GM10248 (cell line): ENCODE data around the gene ROS1.

Experiments used
- CTCF ChIA-PET: fragments of 300-600 bp; sonication (Branson Sonifier 250); formaldehyde crosslinking; extraction: SDS; loops from one replicate; lab custom pipeline; 2021; ENCODE audit warnings: antibody characterized with exemption; lab: Yijun Ruan, JAX
- POLR2A ChIA-PET: fragments of 350-650 bp; sonication (Branson Sonifier 250); formaldehyde crosslinking; extraction: SDS; loops from one replicate; lab custom pipeline; 2020; ENCODE audit warnings: antibody characterized with exemption; lab: Yijun Ruan, JAX
- DNase-seq: peaks from one replicate; pipeline ENCODE4 v3.0.0; 2012; ENCODE audit errors: extremely low spot score
- CTCF ChIP-seq: IDR thresholded peaks from 2 replicates; pipeline ENCODE4 v1.5.1; 2012; ENCODE audit warnings: mild to moderate bottlenecking, low read depth; ENCODE audit errors: extremely low read depth, missing control alignments, control extremely low read depth

Gene ROS1

DNA sequence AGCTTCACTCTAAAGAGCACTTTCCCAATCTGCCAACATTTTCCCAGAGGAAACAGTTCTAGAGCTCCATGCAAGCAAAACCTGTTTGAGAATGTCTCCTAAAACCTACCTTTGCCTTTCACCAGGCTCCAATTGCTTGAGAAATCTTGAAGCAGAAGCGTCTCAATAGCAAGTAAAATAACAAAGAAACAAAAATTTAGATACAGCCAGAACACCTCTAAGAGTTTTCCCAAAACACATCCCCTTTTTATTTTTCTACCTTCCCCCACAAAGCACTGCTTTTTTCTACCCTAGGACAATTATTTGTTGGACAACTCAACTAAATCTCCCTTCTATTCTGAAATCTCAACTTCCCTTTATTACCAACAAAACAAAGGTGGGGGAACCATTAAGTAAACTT lies 156.8 kb downstream of the ROS1 start:
- TF ChIP-seq CTCF, result no peak
- DNase-seq, result no peak
- ChIA-PET POLR2A (no interaction called here), CTCF (no interaction called here)

DNA sequence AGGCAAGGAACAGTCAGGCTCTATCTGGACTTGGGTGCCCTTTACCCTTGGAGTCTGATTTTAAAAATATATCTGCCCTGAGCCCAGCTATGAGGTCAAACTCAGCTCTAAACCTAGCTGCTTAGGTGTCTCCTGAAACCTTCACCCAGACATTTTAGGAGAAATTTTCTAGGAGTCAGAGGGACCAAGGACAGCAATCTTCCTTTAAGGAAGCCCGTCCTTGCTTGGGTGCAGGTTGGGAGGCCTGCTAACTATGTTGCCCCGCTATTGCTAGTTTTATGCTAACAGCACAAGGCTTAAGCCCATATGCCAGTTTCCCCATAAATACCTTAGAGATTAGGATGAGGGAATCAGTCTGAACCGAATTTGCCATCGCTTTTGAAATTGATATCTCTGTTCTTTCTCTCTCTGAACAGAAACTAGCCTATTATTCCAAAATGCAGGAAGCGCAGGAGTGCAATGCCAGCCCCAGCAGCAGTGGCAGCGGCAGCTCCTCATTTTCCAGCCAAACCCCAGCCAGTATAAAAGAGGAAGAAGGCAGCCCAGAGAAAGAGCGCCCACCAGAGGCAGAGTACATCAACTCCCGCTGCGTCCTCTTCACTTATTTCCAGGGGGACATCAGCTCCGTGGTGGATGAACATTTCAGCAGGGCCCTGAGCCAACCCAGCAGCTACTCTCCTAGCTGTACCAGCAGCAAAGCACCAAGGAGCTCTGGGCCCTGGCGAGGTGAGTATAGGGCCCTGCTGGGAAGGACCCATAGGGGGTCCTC lies 157.8 kb downstream of the ROS1 start:
- DNase-seq, result peak; percentile 12
- ChIA-PET POLR2A (no interaction called here), CTCF (no interaction called here)
- no peak for TF ChIP-seq CTCF

DNA sequence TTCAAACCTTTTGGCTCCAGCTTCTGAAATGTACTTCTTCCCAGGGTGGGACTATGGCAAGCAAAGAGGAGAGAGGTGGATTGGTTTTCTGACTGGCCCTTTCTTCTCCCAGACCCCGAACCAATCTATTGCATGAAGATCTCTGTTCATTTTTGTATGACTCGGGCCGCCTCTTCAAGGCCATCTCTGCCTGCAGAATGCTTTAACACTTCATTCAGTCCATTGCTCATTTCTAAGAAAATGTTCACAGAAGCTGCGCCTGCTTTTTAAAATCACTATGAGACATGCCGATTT lies 158.7 kb downstream of the ROS1 start:
- no peak for TF ChIP-seq CTCF
- ChIA-PET CTCF (no interaction called here), POLR2A (no interaction called here)
- DNase-seq, result no peak

DNA sequence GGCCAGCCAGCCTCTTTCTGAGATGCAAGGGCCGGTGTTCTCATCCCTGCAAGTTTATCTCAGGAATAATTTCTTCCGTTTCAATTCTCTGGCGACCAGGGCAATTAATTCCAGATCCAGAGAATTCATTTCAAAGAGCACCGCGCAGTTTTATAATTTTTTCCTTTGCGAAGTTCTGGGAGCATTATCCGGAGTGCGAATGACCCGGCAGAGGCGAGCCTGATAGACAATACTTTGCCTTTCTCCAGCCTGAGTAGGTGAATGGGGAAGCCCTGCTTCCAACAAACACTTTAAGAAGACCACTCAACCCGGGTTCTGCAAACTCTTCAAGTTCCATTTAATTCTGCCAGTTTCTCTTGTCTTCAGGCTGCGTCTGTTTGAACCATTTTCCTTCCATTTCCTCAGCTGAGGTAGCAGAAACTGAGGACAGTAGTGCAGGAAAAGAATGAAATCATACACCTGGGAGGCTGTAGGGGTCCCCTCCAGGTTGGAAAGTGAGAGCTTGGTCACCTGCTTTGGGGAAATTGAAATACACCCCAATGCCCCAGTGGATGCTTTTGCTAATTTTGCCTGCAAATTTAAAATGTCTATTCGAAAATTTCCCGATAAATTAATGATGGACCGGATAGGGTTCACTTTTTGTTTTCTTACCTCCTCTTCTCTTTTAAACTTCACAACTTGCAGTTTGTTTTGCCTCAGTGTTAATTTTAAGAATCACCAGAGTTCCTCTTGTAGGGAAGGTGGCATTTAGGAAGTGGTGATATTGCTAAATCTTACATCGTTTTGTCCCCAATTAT lies 159.3 kb downstream of the ROS1 start:
- no peak for DNase-seq
- CTCF ChIA-PET, result interaction anchor here (1.1 to 1.2 kb wide), 2 partner anchors 13 to 14 kb away, joined by 3 to 4 read pairs; no protein-coding TSS in a partner anchor
- POLR2A ChIA-PET, result no interaction called here
- TF ChIP-seq CTCF, result no peak

GRCh38 chr6:117265410-117266256 lies 160.1 kb downstream of the ROS1 start, which contains the start of gene VGLL2:
VGLL2 (plus strand) TSS chr6:117265558; CDS start chr6:117265764, 206 bp downstream.
- CTCF ChIA-PET, result interaction anchor here (1.1 to 1.2 kb wide), 2 partner anchors 13 to 14 kb away, joined by 3 to 4 read pairs; no protein-coding TSS in a partner anchor

More at GRCh38 chr6:117265410-117266256, 160.1 kb downstream of the ROS1 start, which contains the start of gene VGLL2:
- no peak for TF ChIP-seq CTCF
- POLR2A ChIA-PET, result interaction anchor here (0.6 kb wide), 1 partner anchor 857 kb away, joined by 5 read pairs; no protein-coding TSS in a partner anchor
- peak; percentile 25 for DNase-seq
